ENCODE data around the gene COMMD1. TPM values are rescaled to one million over a fixed set of nuclear protein-coding genes. Genes with fewer than 3 reads are reported as not detected.
"Not testable (repeated sequence)": the region's sequence is repeated elsewhere in the genome, so short reads cannot be mapped to it uniquely, and the experiment has no call there.

The COMMD1 gene
- total RNA-seq, 1 donor from 2014 or later: 36.1 TPM

- DNase-seq (ENCODE audit: low spot score in 2 of 2, unreplicated experiment in 2 of 2): no peak
- Mint-ChIP-seq H3K9me3 (no peaks in the 10 kb centered on the region), H3K36me3 (no peaks in the 10 kb centered on the region), H3K4me1 (peaks cover 54% of the 10 kb centered on the region), H3K27ac (peak overlapping the region; percentile 86), H3K4me3 (no peak overlapping the region), H3K27me3 (ENCODE audit: low read depth) (no peaks in the 10 kb centered on the region)
- no peak for TF ChIP-seq CTCF (IDR thresholded peaks at IDR 0.05; ENCODE audit: unreplicated experiment)
Observed at GRCh38 chr2:62112179-62112578, 206.7 kb downstream of the COMMD1 start.

GRCh38 chr2:62114564-62114963 lies 209.1 kb downstream of the COMMD1 start:
- DNase-seq (ENCODE audit: low spot score in 2 of 2, unreplicated experiment in 2 of 2): no peak
- no peaks in the 10 kb centered on the region for H3K9me3 Mint-ChIP-seq
- H3K4me3 Mint-ChIP-seq: no peak overlapping the region
- no peaks in the 10 kb centered on the region for H3K36me3 Mint-ChIP-seq
- no peak for TF ChIP-seq CTCF (IDR thresholded peaks at IDR 0.05; ENCODE audit: unreplicated experiment)
- H3K4me1 Mint-ChIP-seq: peaks cover 35% of the 10 kb centered on the region
- peak overlapping the region; percentile 13 for H3K27ac Mint-ChIP-seq
- no peaks in the 10 kb centered on the region for H3K27me3 Mint-ChIP-seq (ENCODE audit: low read depth)

- H3K27me3 Mint-ChIP-seq (ENCODE audit: low read depth): no peaks in the 10 kb centered on the region
- H3K27ac Mint-ChIP-seq: no peak overlapping the region
- no peaks in the 10 kb centered on the region for H3K36me3 Mint-ChIP-seq
- no peak overlapping the region for H3K4me3 Mint-ChIP-seq
- H3K4me1 Mint-ChIP-seq: peaks cover 18% of the 10 kb centered on the region
- no peak for TF ChIP-seq CTCF (IDR thresholded peaks at IDR 0.05; ENCODE audit: unreplicated experiment)
- no peaks in the 10 kb centered on the region for H3K9me3 Mint-ChIP-seq
- DNase-seq (ENCODE audit: low spot score in 2 of 2, unreplicated experiment in 2 of 2): no peak
Observed at GRCh38 chr2:62116983-62117382, 211.5 kb downstream of the COMMD1 start.

GRCh38 chr2:62118160-62118559 lies 212.7 kb downstream of the COMMD1 start:
- TF ChIP-seq CTCF (IDR thresholded peaks at IDR 0.05; ENCODE audit: unreplicated experiment): no peak

GRCh38 chr2:62119311-62119974 lies 214.0 kb downstream of the COMMD1 start:
- Mint-ChIP-seq H3K9me3 (no peaks in the 10 kb centered on the region), H3K4me3 (no peak overlapping the region), H3K27me3 (ENCODE audit: low read depth) (no peaks in the 10 kb centered on the region), H3K36me3 (no peaks in the 10 kb centered on the region), H3K4me1 (peaks cover 7% of the 10 kb centered on the region), H3K27ac (no peak overlapping the region)
- TF ChIP-seq CTCF (IDR thresholded peaks at IDR 0.05; ENCODE audit: unreplicated experiment): no peak
- DNase-seq (ENCODE audit: low spot score in 2 of 2, unreplicated experiment in 2 of 2): no peak

More at GRCh38 chr2:62118160-62118559, 212.7 kb downstream of the COMMD1 start:
- H3K27me3 Mint-ChIP-seq (ENCODE audit: low read depth): no peaks in the 10 kb centered on the region
- no peak overlapping the region for H3K4me3 Mint-ChIP-seq
- no peak overlapping the region for H3K27ac Mint-ChIP-seq
- no peaks in the 10 kb centered on the region for H3K36me3 Mint-ChIP-seq
- DNase-seq (ENCODE audit: low spot score in 2 of 2, unreplicated experiment in 2 of 2): no peak
- no peaks in the 10 kb centered on the region for H3K9me3 Mint-ChIP-seq
- peaks cover 8% of the 10 kb centered on the region for H3K4me1 Mint-ChIP-seq

GRCh38 chr2:62126239-62126638 lies 220.8 kb downstream of the COMMD1 start:
- peaks cover 13% of the 10 kb centered on the region for H3K9me3 Mint-ChIP-seq
- H3K27ac Mint-ChIP-seq; H3K27me3 Mint-ChIP-seq (ENCODE audit: low read depth); DNase-seq (ENCODE audit: low spot score in 2 of 2, unreplicated experiment in 2 of 2); H3K36me3 Mint-ChIP-seq; H3K4me1 Mint-ChIP-seq; H3K4me3 Mint-ChIP-seq: not testable (repeated sequence)
